NCI-H1092 (cell line): ENCODE measurements around the gene CNR2.
"Not testable (repeated sequence)": the region's sequence is repeated elsewhere in the genome, so short reads cannot be mapped to it uniquely, and the experiment has no call there.

Source experiments
- DNase-seq: peaks from one replicate; lab custom pipeline; 2025; lab: John Stamatoyannopoulos, UW

Gene CNR2

GRCh38 chr1:23836037-23836436 is 77.1 kb downstream of the CNR2 start:
- no peak for DNase-seq

- not testable (repeated sequence) for DNase-seq
Measured at GRCh38 chr1:23834156-23834555, 79.0 kb downstream of the CNR2 start.

DNA sequence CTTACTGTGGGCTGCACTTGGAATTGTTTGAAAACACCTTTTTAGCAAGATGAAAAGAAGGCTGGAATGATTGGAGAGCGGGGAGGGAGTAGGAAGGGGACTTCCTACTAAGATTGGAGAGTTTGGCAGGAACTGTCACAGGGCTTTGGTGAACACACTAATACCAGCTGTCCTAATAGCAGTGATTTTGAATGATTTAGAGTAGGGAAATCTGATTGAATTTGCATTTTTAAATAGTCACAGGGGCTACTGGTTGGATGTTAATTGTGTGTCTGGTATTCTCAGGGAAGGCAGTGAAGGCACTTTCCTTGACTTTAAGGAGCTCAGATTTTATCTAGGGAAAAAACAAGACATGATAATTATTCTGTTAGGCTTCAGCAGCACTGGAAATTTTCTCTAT is 85.4 kb downstream of the CNR2 start:
- DNase-seq = no peak

DNA sequence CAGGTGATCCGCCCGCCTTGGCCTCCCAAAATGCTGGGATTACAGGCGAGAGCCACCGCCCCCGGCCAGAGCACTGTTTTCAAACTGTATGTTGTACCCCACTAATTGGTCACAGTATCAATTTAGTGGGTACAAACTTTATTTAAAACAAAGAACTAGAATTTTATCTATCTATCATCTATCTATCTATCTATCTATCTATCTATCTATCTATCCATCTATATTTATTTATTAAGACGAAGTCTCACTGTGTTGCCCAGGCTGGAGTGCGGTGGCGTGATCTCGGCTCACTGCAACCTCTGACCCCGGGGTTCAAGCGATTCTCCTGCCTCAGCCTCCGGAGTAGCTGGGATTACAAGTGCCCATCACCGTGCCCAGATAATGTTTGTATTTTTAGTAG is 86.6 kb downstream of the CNR2 start:
- not testable (repeated sequence) for DNase-seq

DNA sequence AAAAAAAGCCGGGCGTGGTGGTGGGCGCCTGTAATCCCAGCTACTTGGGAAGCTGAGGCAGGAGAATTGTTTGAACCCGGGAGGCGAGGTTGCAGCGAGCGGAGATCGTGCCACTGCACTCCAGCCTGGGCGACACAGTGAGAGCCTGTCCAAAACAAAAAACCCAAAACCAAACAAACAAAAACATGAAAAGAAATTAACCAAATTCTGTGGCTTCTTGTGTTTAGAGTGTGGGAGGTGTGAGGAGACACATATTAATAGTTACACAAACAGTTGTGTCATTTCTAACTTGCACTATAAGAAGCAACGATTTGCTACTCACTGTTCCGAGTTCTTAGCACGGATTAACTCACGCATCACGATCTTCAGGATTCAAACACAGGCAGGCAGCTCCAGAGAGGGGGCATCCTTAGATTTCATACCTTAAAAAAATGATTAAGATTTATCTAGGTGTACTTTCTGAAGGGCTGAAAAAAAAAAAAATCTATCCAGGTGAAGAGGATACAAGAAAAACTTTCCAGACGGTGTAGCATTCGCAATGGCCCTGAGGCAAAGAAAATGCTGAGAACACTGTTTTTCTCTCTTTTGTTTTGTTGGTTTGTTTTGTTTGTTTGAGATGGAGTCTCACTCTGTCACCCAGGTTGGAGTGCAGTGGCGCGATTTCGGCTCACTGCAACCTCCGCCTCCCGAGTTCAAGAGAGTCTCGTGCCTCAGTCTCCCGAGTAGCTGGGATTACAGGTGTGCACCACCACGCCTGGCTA is 87.2 kb downstream of the CNR2 start:
- DNase-seq = no peak

DNA sequence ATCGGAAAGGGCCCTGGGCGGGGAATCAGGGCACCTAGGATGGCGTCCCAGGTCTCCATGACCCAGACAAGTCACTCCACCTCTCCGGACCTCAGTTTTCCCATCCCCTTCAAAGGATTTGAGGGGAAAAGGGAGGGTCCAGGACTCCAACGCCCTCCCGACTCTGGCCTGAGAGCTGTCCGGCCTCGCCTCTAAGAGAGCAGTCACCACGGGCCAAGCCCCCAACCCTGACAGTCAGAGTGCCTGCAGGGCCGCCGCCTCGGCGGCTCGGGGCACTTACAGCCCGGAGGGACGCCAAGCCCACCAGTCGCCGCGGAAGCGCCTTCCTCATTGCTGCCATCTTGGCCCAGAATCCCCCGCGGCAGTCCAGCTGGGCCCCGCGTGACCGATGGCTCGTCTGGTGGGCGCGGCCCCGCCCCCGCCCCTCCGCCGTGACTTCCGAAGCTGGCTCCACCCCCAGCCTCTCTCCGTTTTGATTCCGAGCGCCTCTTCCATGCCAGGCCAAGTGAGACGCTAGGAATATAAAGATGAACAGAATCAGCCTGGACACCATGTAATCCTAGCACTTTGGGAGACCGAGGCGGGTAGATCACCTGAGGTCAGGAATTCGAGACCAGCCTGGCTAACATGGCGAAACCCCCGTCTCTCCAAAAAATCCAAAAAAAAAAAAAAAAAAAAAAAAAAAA is 87.9 kb downstream of the CNR2 start, which contains the start of gene HMGCL:
Gene HMGCL, minus strand, starts transcription at position 354 of the 686 bp plus-strand sequence. Its CDS starts 14 bp downstream, at position 340.
- peak; percentile 92 for DNase-seq

DNA sequence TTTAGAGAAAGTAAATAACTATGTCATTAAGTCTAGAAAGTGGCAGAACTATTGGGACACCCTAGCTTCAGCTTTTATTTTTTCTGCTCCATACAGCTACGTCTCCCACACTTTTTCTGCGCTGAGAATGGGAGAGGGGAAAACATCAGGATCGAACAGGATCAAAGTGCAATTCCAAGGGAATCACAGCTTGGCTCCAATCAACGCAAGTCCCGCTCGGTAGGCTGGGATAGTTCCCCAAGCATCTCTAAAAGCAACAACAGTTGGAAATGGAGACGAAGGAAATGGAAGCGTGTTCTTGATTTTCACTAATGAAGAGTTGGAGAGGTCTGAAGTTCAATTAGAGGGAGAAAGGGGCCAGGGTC is 88.5 kb downstream of the CNR2 start:
- no peak for DNase-seq

GRCh38 chr1:23823767-23824166 is 89.4 kb downstream of the CNR2 start:
- no peak for DNase-seq
